CD4-positive, alpha-beta T cell treated with Interleukin-17A for 1 hour (primary cell): ENCODE measurements around the gene ZNF580.

Source experiments
- DNase-seq: peaks from one replicate; pipeline ENCODE4 v3.0.0-alpha.2; 2020

The ZNF580 gene

DNA sequence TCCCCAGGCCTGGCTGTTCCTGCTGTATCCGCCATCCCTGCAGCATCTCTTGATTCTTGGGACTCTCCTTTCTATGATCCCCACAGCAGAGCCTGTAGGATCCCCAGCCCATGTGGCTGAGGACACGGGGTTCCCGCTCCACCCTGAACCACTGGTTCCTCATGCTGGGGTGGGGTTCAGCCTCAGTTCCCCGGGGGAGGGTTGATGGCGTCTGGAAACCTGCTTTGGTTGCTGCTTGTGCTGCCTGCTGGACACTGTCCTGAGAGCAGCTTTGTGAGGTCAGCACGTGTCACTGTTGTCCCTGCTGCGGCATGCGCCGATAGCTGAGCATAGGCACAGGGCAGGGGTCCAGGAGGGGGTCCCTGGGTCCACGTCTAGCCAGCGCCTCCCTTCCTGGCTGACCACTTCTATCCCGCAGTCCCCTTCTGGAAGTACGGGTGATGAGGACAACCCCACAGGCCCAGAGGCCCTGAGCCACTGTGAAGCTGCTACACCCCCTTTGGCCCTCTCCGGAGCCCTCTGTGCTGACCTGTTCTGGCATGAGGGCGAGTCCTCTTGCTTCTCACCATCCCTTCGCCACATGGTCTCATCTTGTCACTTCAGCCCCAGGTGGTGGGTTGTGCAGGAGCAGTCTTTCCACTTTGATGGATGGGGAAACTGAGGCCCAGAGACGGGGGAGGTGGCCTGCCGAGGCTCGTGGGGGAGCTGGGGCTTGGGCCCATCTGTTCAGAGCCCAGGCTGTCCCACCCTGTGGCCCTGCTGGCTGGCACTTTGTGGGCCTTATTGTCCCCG is 39.7 kb downstream of the ZNF580 start:
- no peak for DNase-seq

- no peak for DNase-seq
Measured at GRCh38 chr19:55681131-55682092, 40.6 kb downstream of the ZNF580 start.

DNA sequence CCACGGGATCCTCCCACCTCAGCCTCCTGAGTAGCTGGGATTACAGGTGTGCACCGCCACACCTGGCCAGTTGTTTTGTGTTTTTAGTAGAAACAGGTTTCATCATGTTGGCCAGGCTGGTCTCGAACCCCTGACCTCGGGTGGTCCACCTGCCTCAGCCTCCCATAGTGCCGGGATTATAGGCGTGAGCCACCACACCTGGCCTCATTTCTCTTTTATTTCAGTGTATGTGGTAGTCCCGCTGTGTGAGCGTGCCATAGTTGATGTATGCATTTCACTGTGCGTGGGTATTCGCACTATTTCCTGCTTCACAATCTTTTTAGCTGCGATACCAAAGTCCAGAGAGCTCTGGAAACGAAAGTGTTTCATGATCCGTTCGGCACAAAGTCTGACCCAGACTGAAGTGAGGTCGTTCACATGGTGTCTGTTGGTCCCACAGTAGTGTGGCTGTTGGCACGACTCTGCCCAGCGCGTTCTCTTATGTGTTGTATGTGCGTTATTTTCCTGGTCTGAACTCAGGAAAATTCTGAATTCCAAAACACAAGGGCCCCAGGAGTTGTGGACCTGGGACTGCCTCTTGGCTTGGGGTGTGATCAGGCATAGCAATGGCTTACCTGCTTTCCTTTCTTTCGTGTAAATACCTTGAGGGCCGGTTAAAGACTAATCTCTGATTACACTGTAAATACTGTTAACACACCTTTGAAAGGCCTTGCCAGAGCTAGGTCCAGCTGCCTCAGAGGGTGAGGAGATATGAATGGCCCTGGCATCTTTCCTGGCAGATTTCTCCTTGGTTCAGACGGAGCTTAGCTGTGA is 42.9 kb downstream of the ZNF580 start:
- no peak for DNase-seq

DNA sequence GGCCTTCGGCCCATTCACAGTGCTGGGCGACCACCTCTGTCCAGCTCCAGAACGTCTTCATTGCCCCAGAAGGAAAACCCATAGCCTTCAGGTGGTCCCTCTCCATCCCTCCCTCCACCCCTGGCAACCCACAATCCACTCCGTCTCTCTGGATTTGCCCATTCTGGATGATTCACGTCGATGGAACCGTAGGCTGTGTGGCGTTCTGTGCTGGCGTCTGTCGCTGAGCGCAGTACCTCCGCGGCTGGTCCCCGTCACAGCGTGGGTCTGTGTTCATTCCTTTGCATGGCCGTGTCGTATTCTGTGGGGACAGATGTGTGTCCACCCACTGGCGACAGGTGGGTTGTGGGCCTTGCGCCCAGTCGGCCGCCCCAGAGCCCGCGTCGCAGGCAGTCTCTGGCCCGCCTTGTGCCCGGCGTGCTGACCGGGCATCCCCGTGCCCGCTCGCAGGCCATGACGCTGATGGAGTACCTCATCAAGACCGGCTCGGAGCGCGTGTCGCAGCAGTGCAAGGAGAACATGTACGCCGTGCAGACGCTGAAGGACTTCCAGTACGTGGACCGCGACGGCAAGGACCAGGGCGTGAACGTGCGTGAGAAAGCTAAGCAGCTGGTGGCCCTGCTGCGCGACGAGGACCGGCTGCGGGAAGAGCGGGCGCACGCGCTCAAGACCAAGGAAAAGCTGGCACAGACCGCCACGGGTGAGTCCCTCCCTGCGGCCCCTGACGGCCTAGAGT is 44.3 kb downstream of the ZNF580 start:
- DNase-seq = no peak

DNA sequence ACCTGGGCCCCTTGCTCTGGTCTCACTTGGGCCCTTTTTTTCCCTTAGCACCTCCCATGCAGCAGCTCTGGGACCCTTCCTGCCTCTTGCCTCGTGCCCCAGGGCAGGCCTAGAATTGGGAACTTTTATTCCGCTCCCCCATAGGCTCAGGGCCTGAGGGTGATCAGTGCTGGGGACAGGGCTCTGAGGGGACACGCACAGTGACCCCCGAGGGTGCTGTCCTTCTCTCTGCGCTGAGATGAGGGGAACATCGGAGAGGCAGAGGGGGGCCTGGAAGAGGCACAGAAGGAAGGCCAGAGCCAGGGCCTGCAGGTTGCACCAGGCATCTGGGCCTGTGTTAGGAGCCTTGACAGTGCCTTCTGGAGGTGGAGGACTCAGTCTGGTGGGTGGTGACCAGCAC is 45.0 kb downstream of the ZNF580 start:
- no peak for DNase-seq

GRCh38 chr19:55686311-55687050 is 45.7 kb downstream of the ZNF580 start:
- no peak for DNase-seq

DNA sequence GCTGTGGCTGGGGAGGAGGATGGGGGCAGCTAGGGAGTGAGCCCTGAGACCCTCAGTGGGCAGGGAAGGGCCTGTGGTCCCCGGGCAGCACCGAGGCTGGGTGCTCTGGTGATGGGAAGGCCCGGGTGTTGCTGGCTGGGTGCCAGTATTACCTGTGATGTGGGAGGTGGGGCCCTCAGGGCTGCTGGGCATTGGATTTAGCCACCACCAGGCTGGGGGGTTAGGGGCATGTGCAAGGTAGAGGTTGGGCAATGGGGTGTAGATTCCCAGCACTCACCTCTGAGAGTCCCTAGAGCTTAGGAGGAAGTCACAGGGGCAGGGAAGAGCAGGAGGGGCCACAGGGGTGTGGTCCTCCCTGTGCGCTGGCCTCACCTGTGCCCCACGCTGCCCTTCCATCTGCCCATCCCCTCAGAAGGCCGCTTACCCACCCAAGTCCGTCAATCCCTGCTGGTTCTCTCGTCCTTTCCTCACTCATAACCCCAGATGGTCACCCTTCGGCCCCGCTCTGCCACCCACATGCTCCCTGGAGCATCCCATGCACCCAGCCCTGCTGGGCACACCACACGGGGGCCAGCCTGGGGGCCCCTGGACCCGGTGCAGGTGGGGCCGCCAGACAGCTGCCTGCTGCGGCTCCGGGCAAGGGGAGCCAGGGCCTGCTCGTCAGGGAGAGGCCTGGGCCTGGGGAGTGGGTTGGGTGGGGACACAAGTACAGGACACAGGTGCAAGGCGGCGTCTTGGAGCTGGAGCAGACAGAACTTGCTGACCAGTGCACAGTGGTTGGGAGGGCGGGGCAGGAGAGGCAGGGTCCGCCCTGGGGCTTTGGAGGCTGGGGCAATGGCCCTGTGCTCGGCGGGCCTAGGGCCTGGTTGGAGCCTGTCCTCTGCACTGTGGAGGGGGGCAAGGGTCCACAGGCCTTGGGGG is 46.7 kb downstream of the ZNF580 start:
- no peak for DNase-seq

DNA sequence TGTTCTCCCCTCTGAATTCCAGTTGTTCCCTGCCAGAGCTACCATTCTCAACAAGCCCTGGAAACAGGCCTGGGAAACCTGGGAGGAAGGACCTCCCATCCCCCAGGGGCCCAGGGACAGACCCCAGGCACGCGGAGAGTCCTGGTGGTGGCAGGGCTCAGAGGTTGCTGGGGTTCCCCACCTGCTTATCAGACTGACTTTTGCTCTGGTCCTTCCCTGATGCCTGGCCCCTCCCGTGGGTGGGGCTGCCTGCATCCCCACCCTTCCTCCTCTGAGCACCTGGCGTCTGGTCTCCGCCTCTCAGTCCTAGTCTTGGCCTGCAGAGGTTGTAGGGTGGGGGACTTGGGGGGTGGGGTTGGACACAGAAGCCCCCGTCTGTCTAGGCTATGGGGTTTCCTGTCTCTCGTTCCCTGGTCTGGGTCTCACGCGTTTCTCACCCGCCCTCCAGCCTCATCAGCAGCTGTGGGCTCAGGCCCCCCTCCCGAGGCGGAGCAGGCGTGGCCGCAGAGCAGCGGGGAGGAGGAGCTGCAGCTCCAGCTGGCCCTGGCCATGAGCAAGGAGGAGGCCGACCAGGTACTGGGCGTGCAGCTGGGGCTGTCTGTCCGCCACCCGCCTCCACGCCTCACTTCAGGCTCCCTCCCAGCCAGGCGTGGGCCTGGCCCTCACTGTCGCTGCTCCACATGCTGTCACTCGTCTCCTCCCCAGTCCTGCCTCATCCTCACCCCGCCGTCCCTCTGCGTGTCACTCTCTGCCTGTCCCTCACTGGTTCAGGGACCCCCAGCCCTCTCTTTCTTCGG is 47.8 kb downstream of the ZNF580 start:
- DNase-seq = no peak

- DNase-seq = no peak
Measured at GRCh38 chr19:55689411-55690108, 48.8 kb downstream of the ZNF580 start.

DNA sequence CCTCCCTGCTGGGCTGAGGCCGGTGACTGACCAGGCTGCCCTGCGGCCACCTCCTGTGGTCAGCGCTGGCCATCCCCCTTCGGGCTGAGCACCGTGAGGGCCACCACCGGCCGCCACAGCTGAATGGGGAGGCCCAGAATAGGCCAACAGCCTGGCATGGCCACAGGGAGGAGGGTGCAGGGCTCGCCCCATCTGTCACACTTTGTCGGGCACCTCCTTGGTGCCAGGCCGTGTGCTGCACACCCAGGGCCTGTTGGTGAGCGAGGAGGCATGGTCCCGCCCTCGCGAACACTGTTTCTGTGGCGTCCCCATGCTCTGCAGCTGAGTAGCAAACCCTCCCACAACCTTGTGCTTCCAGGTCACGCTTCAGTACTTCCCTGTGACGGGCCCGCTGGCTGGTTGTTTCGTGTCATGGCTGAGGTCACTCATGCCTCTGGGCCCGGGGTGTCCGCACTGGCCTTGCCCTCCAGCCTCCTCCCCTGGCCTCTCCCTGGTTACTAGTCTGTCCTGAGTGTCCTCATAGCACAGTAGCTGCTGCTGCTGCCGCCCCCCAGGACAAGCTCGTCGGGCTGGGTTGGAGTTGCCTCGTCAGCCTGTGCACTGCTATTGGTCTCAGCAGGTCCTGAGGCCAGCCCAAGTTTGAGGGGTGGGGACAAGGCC is 49.4 kb downstream of the ZNF580 start:
- DNase-seq = no peak

DNA sequence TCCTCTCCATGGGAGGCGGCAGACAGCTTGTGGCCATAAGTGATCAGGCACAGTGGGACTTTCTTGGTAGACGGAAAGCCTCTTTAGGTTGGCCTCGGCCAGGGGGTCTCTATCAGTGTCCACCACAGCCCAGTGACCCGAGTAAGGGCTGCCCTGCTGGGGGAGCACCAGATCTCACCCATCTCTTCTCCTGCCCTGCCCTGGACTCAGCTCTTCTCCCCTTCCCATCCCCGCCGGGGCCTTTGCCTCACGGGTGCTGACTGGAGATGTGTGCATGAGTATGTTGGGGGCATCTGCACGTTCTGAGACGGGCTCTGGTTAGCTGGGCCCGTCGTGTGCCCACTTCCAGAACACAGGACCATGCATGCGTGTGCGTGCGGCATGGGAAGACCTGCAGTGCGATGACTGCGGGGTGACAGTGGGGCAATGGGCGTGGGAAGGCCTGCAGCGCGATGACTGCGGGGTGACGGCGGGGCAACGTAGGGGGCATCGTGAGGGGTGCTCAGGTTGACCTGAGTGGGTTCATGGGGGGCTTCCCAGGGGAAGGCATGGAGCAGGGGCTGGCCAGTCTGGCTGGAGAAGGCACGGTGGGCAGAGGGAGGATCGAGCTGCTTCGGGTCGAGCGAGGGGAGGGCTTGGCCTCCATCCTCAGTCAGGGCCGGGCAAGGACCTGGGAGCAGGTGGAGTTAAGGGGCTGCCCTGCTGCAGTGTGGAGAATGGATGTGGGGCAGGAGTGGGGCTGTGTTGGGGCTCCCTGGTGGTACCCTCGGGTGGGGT is 50.2 kb downstream of the ZNF580 start:
- no peak for DNase-seq

GRCh38 chr19:55691561-55692481 is 51.0 kb downstream of the ZNF580 start:
- DNase-seq = no peak

GRCh38 chr19:55692681-55693081 is 51.9 kb downstream of the ZNF580 start:
- no peak for DNase-seq
